ENCODE data around the gene SMC1B. TPM values are rescaled to one million over a fixed set of nuclear protein-coding genes. Genes with fewer than 3 reads are reported as not detected.

Gene SMC1B
- total RNA-seq, 1 donor from 2014 or later, result 0.06 TPM

GRCh38 chr22:45420011-45420410 lies 6.6 kb upstream of the SMC1B start:
- H3K27me3 Mint-ChIP-seq (ENCODE audit: insufficient read depth, low read depth), result peaks cover 8% of the 10 kb centered on the region
- no peak overlapping the region for H3K9ac ChIP-seq
- no peaks in the 10 kb centered on the region for H4K20me1 ChIP-seq (ENCODE audit: low read depth)
- peaks cover 1% of the 10 kb centered on the region for H3K27me3 ChIP-seq
- no peaks in the 10 kb centered on the region for H3K9me3 Mint-ChIP-seq
- H3K27ac ChIP-seq, result no peak overlapping the region
- no peaks in the 10 kb centered on the region for H3F3A ChIP-seq (ENCODE audit: low read depth)
- H3K4me1 Mint-ChIP-seq, result no peaks in the 10 kb centered on the region
- no peak for DNase-seq (ENCODE audit: low spot score)
- no peak overlapping the region for H3K4me2 ChIP-seq
- H3K4me1 ChIP-seq, result no peaks in the 10 kb centered on the region
- TF ChIP-seq EZH2phosphoT487 (IDR thresholded peaks at IDR 0.05) (no peak), EZH2 (IDR thresholded peaks at IDR 0.05) (no peak), CTCF (IDR thresholded peaks at IDR 0.05) (no peak)
- H3K36me3 ChIP-seq, result no peaks in the 10 kb centered on the region
- H3K27ac Mint-ChIP-seq, result no peak overlapping the region
- no peak overlapping the region for H3K4me3 Mint-ChIP-seq
- H3K9me3 ChIP-seq (ENCODE audit: low read depth), result no peaks in the 10 kb centered on the region
- H3K36me3 Mint-ChIP-seq, result peaks cover 30% of the 10 kb centered on the region
- H3K4me3 ChIP-seq, result no peak overlapping the region
- no peak overlapping the region for H2AFZ ChIP-seq (replicated peaks)
- no peaks in the 10 kb centered on the region for H3K79me2 ChIP-seq (ENCODE audit: low read depth)

- peaks cover 14% of the 10 kb centered on the region for H3K27me3 ChIP-seq
- H3K4me3 ChIP-seq, result no peak overlapping the region
- no peaks in the 10 kb centered on the region for H3K79me2 ChIP-seq (ENCODE audit: low read depth)
- no peak overlapping the region for H2AFZ ChIP-seq (replicated peaks)
- H3K9me3 Mint-ChIP-seq, result no peaks in the 10 kb centered on the region
- DNase-seq (ENCODE audit: low spot score), result no peak
- H3K4me2 ChIP-seq, result no peak overlapping the region
- peaks cover 5% of the 10 kb centered on the region for H3F3A ChIP-seq (ENCODE audit: low read depth)
- H3K36me3 Mint-ChIP-seq, result peaks cover 30% of the 10 kb centered on the region
- H3K27me3 Mint-ChIP-seq (ENCODE audit: insufficient read depth, low read depth), result peaks cover 5% of the 10 kb centered on the region
- no peaks in the 10 kb centered on the region for H4K20me1 ChIP-seq (ENCODE audit: low read depth)
- H3K4me3 Mint-ChIP-seq, result no peak overlapping the region
- H3K27ac Mint-ChIP-seq, result no peak overlapping the region
- H3K36me3 ChIP-seq, result no peaks in the 10 kb centered on the region
- TF ChIP-seq EZH2phosphoT487 (IDR thresholded peaks at IDR 0.05), result no peak
- TF ChIP-seq CTCF (IDR thresholded peaks at IDR 0.05), result no peak
- TF ChIP-seq EZH2 (IDR thresholded peaks at IDR 0.05), result no peak
- H3K9me3 ChIP-seq (ENCODE audit: low read depth), result no peaks in the 10 kb centered on the region
- no peak overlapping the region for H3K27ac ChIP-seq
- no peaks in the 10 kb centered on the region for H3K4me1 ChIP-seq
- no peak overlapping the region for H3K9ac ChIP-seq
- peaks cover 4% of the 10 kb centered on the region for H3K4me1 Mint-ChIP-seq
Measured at GRCh38 chr22:45418770-45419138, 5.4 kb upstream of the SMC1B start.

GRCh38 chr22:45418056-45418769 lies 4.8 kb upstream of the SMC1B start:
- TF ChIP-seq EZH2 (IDR thresholded peaks at IDR 0.05) (no peak), CTCF (IDR thresholded peaks at IDR 0.05) (no peak)
- Mint-ChIP-seq H3K4me1 (peaks cover 8% of the 10 kb centered on the region), H3K36me3 (peaks cover 30% of the 10 kb centered on the region), H3K9me3 (no peaks in the 10 kb centered on the region), H3K27ac (no peak overlapping the region), H3K27me3 (ENCODE audit: insufficient read depth, low read depth) (peaks cover 5% of the 10 kb centered on the region), H3K4me3 (no peak overlapping the region)
- no peaks in the 10 kb centered on the region for H3K4me1 ChIP-seq
- H2AFZ ChIP-seq (replicated peaks), result no peak overlapping the region
- H3K27ac ChIP-seq, result no peak overlapping the region
- H3K9me3 ChIP-seq (ENCODE audit: low read depth), result no peaks in the 10 kb centered on the region
- no peak for DNase-seq (ENCODE audit: low spot score)
- no peaks in the 10 kb centered on the region for H3K36me3 ChIP-seq
- H3F3A ChIP-seq (ENCODE audit: low read depth), result peaks cover 10% of the 10 kb centered on the region
- peaks cover 19% of the 10 kb centered on the region for H3K27me3 ChIP-seq
- no peak overlapping the region for H3K4me3 ChIP-seq
- no peaks in the 10 kb centered on the region for H4K20me1 ChIP-seq (ENCODE audit: low read depth)
- no peaks in the 10 kb centered on the region for H3K79me2 ChIP-seq (ENCODE audit: low read depth)
- no peak overlapping the region for H3K9ac ChIP-seq
- H3K4me2 ChIP-seq, result no peak overlapping the region

Measured in neural progenitor cell (in vitro differentiated cells).